GM18526 (cell line): ENCODE measurements around the gene MGAT4A.

Experiments used
- POLR2A ChIP-seq: IDR thresholded peaks from 3 replicates; pipeline ENCODE4 v1.6.1; 2011; ENCODE audit not compliant: insufficient read length; ENCODE audit errors: extremely low read depth

The MGAT4A gene

DNA sequence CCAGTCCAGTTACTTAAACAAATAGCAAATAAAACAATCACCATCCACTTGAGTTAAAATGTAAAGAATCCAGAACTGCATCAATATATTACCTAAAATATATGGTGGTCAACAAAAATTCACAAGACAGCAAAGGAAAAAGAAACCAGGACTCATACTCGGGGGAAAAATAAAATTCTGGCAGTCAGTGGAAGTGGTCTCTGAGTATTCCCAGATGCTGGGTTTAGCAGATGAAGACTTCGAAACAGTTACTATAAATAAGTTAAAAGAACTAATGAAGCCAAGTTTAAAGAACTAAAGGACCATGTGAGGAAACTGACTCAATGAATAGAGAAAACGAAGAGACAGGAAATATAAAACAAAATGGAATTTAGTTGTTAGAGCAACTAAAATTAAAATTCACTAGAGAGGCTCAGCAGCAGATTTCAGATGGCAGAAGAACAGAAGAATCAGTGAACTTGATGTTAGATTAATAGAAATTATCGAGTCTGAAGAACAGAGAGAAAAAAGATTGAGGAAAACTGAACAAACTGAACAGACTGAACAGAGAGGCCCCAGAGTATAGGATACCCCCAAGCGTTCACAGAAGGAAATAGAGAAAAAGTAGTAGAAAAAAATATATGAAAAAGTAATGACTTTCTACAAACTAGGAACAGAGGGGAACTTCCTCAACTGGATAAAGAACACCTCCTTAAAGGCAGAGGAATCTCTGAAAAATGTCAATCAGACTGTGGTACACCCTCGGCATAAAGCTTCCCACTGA is 27.9 kb downstream of the MGAT4A start:
- no peak for TF ChIP-seq POLR2A

DNA sequence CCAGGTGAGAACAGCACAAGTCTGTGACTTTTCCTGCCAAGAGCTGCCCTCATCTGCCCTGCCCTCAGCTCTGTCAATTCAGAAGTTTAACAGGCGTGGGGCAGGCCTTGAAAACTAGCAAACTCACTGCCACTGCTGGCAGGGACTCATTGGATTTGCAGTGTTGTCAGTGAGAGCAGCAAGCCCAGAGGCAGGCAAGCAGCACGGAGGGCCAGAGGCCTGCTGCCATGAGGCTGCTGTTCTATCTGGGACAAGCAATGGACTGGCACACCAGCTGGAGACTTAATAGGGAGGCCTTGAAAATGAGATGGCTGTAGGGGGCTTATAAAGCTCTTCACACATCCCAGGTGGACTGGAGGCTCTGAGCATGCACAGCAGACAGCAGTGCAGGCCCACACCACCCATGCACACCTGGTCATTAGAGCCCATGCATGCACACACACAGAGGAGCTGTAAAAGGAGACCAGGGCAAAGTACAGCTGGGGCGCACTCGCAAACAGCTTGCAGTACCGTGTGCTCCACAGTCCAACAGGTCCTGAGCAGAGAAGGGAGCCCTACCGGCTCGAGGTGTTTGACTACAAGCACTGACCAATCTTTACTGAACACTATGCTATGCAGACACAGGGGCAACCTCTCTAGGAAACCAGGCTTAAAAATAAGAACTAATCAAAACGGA is 28.7 kb downstream of the MGAT4A start:
- no peak for TF ChIP-seq POLR2A

DNA sequence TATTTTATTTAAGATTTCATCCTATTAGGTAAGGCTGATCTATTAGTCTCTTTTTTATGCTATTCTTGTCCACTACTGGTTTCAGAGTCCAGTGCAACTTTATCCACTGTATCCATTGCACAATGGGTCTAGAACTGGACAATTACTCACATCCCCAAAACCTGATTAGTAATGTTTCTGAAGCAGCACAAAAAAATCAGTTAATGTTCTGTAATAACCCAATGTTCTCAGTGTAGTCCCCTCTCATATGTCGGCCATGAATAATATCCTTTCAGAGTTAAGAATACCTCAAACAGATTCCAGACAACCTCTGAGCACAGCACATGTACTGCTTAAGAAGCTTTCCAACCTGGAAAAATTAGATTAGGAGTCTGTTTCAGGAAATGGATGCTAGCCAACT is 29.7 kb downstream of the MGAT4A start:
- TF ChIP-seq POLR2A: no peak

DNA sequence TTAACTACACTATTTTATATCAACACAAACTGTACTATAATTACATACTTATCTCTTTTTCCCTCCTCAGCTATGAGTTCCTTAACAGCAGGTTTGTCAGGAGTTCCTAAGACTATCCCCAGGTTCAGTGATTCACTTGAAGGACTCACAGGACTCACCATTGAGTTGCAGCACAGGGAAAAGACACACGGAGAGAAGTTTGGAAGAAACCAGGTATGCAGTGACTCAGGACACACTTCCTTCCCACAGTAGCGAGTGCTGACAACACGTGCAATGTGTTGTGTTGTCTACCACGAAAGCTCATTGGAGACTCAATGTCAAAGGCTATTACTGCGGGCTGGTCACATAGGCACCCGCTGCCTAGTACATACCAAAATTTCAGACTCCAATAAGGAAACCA is 32.0 kb downstream of the MGAT4A start:
- TF ChIP-seq POLR2A: no peak

DNA sequence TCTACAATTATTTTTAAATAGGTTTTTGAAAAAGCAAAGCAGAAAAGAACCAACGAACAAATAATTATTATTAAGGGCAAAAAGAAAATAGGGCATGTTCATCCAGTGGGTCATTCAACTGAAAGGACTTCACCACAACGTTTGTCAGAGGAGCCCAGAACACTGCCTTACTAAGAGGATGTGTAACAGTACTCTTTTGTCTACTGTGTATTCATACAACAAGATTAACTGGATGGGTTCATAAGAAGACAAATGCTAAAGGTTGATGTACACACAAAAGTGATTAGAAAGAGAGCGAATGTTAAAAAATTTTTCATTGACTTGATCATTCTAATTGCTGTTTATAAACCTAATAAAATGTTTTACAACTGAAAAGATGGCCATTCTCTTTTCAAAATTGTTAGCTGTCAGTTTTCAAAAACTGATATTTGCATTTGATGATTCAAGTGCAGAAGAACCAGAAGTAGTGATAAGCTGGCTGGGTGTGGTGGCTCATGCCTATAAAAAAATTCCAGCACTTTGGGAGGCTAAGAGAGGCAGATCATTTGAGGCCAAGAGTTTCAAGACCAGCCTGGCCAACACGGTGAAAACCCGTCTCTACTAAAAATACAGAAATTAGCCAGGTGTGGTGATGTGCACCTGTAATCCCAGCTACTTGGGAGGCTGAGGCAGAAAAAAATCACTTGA is 33.1 kb downstream of the MGAT4A start:
- TF ChIP-seq POLR2A: no peak

DNA sequence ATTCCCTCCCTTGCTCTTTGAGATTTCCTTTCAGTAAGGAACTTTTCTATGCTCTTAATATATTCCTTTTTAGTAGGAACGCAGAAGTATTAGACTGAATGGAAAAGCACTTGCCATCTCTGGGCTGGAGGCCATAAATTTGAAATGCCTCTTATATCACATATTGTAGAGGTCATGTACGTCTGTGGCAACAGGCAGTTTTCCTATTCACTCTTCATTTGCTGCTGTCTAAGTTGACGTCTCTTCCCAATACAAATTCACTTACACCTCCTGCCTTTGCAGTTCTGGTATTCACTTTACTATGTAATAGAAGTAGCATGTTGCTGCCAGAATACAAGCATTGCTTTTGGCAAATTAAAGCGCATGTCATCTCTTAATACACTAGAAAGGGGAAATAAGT is 34.7 kb downstream of the MGAT4A start:
- TF ChIP-seq POLR2A: no peak

DNA sequence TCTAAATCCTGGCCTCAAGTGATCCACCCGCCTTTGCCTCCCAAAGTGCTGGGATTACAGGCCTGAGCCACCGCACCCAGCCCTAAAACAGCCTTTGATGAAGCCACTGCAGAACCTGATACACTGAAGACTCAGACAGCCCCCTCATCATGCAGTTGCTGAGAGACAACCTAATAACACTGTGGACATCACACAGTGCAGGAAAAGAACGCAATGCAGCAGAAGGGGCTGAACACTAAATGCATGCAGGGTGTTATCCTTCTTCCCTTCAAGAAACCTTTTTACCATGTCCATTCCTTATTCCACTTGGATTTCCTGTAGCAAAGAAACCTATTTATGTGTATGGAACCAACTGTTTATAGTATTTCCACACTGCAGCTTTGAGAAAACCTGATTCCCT is 35.7 kb downstream of the MGAT4A start:
- TF ChIP-seq POLR2A: no peak

DNA sequence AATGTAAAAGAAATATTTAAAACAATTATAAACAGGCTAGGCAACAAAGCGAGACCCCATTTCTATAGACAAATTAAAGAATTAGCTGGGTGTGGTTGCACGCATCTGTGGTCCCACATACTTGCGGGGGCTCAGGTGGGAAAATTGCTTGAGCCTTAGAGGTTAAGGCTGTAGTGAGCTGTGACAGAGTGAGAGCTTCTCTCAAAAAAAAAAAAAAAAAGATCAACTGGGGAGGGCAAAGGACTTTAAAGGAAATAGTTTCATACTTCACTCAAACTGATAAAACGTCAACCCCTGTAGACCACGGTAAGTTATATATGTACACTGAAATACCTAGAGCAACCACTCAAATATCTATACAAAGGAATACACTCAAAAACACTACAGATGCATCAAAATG is 37.5 kb downstream of the MGAT4A start:
- no peak for TF ChIP-seq POLR2A

DNA sequence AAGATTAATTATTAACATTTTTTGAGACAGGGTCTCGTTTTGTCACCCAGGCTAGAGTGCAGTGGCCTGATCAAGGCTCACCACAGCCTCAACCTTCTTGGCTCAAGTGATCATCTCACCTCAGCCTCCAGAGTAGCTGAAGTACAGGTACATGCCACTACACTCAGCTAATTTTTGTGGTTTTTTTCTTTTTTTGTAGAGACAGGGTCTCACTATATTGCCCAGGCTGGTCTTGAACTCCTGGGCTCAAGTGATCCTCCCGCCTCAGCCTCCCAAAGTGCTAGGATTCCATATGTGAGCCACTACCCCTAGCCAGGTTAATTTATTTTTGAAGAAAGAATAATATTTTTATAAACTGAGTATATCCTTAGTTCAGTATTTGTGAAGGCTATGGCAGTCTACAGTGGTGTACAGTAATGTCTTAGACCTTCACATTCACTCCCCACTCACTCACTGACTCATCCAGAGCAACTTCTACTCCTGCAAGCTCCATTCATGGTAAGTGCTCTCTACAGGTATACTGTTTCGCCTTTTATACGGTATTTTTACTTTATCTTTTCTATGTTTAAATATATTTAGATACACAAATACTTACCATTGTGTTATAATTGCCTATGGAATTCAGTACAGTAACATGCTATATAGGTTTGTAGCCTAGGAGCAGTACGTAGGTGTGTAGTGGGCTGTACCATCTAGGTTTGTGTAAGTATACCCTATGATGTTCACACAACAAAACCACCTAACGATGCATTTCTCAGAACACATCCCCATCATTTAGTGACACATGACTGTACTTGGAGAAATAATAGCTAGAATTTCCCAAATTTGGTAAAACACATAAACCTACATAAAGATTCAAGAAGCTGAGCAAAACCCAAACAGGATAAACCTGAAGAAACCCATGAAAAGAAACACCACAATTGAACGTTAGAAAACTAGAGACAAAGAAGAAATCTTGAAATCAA is 38.6 kb downstream of the MGAT4A start:
- no peak for TF ChIP-seq POLR2A

DNA sequence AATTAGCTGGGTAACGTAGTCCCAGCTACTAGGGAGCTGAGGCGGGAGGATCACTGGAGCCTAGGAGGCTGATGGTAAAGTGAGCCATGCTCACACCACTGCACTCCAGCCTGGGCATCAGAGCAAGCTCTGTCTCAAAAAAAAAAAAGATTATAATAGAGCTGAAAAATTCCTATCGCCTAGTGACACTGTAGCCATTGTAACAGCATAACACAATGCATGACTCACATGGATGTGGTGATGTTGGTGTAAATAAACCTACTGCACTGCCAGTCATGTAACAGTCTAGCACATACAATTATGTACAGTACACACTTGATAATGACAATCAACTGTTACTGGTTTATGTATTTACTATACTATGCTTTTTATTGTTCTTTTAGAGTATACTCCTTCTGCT is 39.6 kb downstream of the MGAT4A start:
- TF ChIP-seq POLR2A: no peak

DNA sequence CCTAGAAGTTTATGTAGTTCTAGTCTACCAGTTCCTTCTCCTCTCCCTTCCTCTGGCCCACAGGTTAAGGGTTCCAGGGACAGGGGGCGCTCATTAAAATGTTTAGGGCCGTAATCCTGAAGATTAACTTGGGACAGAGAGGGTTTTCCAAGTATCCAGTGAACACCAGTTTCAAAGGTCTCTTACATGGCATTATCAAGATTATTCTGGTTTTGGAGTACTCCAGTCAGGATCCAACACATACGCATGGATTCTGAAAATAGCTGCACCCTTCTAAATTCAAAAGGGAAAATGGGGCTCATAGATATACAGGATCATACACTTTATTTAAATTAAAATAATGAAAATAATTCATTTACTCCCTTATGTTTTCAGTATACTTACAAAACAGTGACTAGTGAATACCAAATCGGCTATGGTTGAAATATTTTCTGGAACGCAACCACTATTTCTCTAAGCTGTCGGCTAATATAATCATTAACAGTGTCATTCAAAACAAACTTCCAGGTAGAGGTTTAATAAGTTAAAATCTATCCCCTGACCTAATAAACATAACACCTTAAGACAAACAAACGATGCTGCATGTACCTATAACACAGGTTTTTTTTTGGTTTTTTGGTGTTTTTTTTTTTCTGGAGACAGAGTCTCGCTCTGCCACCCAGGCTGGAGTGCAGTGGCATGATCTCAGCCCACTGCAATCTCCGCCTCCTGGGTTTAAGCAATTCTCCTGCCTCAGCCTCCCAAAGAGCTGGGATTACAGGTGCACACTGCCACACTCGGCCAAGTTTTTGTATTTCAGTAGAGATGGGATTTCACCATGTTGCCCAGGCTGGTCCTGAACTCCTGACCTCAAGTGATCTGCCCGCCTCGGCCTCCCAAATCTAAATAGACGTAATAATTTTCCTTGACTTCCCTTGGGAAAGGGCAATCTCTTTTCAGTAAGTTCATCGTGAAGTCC is 44.7 kb downstream of the MGAT4A start:
- TF ChIP-seq POLR2A: no peak

DNA sequence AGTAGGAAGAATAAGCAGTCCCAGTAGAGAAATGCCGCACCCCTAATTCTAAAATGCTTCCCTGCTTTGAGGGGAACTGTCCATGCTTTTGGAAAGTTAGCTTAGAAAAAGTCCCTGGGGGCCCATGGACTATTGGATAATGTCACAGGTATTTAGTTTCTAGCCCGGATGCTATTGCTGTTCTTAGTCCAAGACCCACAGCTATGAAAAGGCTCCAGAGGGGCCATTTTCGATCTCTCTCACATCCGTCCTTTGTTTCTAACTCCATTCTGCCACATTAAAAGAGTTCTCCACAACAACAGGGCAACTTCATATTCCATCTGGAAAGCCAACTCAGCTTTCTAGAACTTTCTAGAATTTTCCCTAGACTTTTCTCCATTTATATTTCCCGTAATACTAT is 47.2 kb downstream of the MGAT4A start:
- TF ChIP-seq POLR2A: no peak

DNA sequence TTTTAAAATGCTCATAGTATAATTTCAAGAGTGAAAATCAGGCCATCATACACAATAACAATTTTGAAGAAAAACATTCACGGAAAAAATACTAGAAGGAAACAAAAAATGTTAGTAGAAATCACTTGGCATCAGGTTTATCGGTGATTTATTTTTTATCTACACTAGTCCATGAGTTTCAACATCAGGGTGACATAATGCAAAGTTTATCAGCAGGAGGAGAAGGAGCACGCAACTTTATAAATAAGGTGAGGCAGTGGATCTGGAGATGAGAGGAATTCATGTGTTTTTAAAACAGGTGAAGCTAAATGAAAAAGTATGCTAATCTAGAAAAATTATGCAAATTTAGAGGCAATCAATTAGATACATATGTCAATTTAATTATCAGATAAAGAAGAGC is 54.2 kb downstream of the MGAT4A start:
- no peak for TF ChIP-seq POLR2A
